GM18870 (cell line): ENCODE results near the gene ZIK1.
A peak's percentile ranks its signal among the peaks of the same experiment; 100 is the strongest.

Experiments
- ATAC-seq: cut with Tn5 transposase; IDR thresholded peaks from one replicate; pipeline ENCODE4 v1.9.1; 2021; ENCODE audit warnings: moderate library complexity; ENCODE audit not compliant: unreplicated experiment

ZIK1 gene

GRCh38 chr19:57606931-57607330, 23.0 kb downstream of the ZIK1 start:
- ATAC-seq: no peak

GRCh38 chr19:57611113-57611512, 27.2 kb downstream of the ZIK1 start:
- ATAC-seq: no peak

- peak; percentile 83 for ATAC-seq
Observed at GRCh38 chr19:57613941-57614743, 30.2 kb downstream of the ZIK1 start, which contains the start of gene ZNF134. ZNF134 (plus strand) TSS chr19:57614242; CDS start chr19:57619469, 5,227 bp downstream.

- ATAC-seq: no peak
Observed at GRCh38 chr19:57615346-57615745, 31.4 kb downstream of the ZIK1 start.

GRCh38 chr19:57620673-57621348, 36.9 kb downstream of the ZIK1 start:
- ATAC-seq: no peak

- ATAC-seq: no peak
Observed at GRCh38 chr19:57623091-57623490, 39.1 kb downstream of the ZIK1 start.

GRCh38 chr19:57632987-57633831, 49.3 kb downstream of the ZIK1 start, which contains the start of gene ZNF211:
ZNF211 (plus strand) TSS chr19:57633168; CDS start chr19:57633347, 179 bp downstream.
- peak; percentile 93 for ATAC-seq

- no peak for ATAC-seq
Observed at GRCh38 chr19:57633832-57634131, 49.8 kb downstream of the ZIK1 start.

GRCh38 chr19:57637379-57637778, 53.4 kb downstream of the ZIK1 start:
- no peak for ATAC-seq

GRCh38 chr19:57641715-57642234, 57.8 kb downstream of the ZIK1 start:
- ATAC-seq: no peak

GRCh38 chr19:57642396-57643046, 58.6 kb downstream of the ZIK1 start:
- no peak for ATAC-seq
